ENCODE data around the gene KCNH4. TPM values are rescaled to one million over a fixed set of nuclear protein-coding genes. Genes with fewer than 3 reads are reported as not detected.

Gene KCNH4
- total RNA-seq, 6 experiments from 2014 or later = 0.11 TPM; not detected in 5

DNA sequence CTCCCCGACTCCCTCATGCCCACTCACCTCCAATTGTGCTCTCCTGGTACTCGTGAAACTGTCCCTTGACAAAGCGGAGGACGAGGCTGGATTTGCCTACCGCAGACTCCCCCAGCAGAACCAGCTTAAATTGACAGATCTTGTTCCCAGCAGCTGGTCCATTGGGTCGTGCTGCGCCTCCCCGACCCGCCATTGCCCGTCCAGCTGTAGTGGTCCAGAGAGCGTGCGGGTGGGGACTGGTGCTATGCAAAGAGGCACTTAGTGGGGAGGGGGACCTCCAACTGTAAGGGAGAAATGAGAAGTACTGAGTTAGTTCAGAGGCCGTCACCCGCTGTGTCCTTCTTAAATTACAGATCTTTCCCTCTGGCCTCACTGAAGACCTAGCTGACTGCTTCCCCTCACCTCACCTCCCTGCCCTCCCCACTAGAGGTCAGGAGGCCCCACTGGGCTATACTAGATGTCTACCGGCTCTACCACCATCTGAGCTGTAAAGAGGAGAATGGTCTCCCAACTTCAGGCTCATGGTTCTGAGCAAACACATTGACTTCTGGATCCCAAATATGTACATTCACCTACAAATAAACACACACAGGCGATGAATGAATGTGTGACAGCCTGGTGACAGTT is 50.5 kb downstream of the KCNH4 start:
- H3K4me1 ChIP-seq = peaks cover 0 to 42% (median 8%) of the 10 kb centered on the region in 4 donors
- peaks cover 0 to 42% (median 20%) of the 10 kb centered on the region in 4 donors for H3K36me3 ChIP-seq
- no peak for TF ChIP-seq POLR2A (IDR thresholded peaks at IDR 0.05)
- TF ChIP-seq, protein P1, sequence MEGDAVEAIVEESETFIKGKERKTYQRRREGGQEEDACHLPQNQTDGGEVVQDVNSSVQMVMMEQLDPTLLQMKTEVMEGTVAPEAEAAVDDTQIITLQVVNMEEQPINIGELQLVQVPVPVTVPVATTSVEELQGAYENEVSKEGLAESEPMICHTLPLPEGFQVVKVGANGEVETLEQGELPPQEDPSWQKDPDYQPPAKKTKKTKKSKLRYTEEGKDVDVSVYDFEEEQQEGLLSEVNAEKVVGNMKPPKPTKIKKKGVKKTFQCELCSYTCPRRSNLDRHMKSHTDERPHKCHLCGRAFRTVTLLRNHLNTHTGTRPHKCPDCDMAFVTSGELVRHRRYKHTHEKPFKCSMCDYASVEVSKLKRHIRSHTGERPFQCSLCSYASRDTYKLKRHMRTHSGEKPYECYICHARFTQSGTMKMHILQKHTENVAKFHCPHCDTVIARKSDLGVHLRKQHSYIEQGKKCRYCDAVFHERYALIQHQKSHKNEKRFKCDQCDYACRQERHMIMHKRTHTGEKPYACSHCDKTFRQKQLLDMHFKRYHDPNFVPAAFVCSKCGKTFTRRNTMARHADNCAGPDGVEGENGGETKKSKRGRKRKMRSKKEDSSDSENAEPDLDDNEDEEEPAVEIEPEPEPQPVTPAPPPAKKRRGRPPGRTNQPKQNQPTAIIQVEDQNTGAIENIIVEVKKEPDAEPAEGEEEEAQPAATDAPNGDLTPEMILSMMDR (IDR thresholded peaks at IDR 0.05) = no peak
- DNase-seq = no peak
- intact Hi-C loops (cut with DNase I) = no loop called here
- WGBS (ENCODE audit: insufficient coverage, low coverage, low lambda C conversion rate, missing lambda C conversion rate) = 90% methylated on average over 4 of the region's 16 CpGs
- ATAC-seq = no peak
- H3K9me3 ChIP-seq = no peaks in the 10 kb centered on the region
- no peak overlapping the region for H3K4me3 ChIP-seq
- peak overlapping the region; percentile 52 to 73 (median 67) for H3K27ac ChIP-seq
- no peaks in the 10 kb centered on the region for H3K27me3 ChIP-seq

DNA sequence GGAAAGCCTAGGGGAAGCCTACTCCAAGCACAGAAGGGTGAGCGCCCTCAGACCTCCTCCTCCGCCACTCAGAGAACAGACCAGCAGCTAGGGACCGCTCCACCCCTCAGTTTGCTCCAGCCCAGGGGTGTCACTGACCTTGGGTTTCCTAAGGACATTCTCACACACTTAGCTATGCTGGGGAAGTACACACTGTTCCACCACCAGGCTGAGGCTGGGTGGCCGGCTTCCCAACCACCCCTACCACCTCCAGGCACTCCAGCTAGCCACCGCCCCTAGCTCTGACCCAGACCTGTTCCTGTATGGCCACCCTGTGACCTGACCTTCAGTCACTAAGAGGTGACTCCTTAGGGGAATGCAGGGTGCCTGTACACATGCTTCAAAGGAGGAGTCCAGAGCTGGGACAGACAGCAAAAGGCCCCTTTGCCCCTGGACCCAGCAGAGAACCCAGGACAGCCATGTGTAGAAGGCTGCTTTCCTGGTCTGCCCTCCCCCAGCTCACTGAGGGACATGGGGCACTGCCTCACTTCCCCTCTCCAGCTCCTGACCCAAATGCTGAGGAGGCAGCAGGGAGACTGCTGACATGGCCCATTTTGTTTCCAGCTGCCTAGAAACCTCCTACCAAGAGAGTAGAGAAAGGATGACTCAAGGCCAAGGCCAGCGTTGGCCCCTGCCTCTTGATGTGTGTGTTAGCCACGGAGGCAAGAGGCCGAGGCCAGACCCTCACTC is 51.7 kb downstream of the KCNH4 start:
- ATAC-seq = peak; percentile 40 to 81 (median 72)
- peak overlapping the region; percentile 52 to 73 (median 67) for H3K27ac ChIP-seq
- H3K9me3 ChIP-seq = no peaks in the 10 kb centered on the region
- H3K4me3 ChIP-seq = no peak overlapping the region
- WGBS (ENCODE audit: insufficient coverage, low coverage, low lambda C conversion rate, missing lambda C conversion rate) = no CpG with 5 or more reads among the region's 8 CpGs
- intact Hi-C loops (cut with DNase I) = loop anchor here in 1 of 2 donors (10.0 kb wide), 1 partner anchor 46 kb away; no protein-coding TSS in a partner anchor
- DNase-seq = peak in 2 of 3 donors; percentile 62 to 65
- TF ChIP-seq, protein P1 (IDR thresholded peaks at IDR 0.05) = peak in 1 of 4 donors; percentile 10
- TF ChIP-seq POLR2A (IDR thresholded peaks at IDR 0.05) = no peak
- H3K27me3 ChIP-seq = no peaks in the 10 kb centered on the region
- peaks cover 0 to 46% (median 20%) of the 10 kb centered on the region in 4 donors for H3K36me3 ChIP-seq
- H3K4me1 ChIP-seq = peaks cover 0 to 30% (median 5%) of the 10 kb centered on the region in 4 donors

DNA sequence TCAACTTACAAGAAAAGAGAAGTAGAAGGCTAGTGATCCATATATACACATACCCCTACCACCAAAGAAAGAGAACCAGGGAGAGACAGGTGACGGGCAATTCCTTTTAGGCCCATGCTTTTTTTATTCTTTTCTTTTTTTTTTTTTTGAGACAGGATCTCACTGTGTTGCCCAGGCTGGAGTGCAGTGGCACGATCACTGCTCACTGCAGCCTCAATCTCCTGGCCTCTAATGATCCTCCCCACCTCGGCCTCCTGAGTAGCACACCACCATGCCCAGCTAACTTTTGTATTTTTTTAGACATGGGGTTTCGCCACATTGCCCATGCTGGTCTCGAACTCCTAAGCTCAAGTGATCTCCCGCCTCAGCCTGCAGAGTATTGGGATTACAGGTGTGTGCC is 53.5 kb downstream of the KCNH4 start:
- DNase-seq (no peak), ATAC-seq (no peak)
- Histone ChIP-seq H3K4me3 (no peak overlapping the region), H3K36me3 (peaks cover 0 to 46% (median 20%) of the 10 kb centered on the region in 4 donors), H3K4me1 (peaks cover 0 to 15% (median 0%) of the 10 kb centered on the region in 4 donors), H3K9me3 (no peaks in the 10 kb centered on the region), H3K27me3 (no peaks in the 10 kb centered on the region), H3K27ac (no peak overlapping the region)
- 84% methylated on average over 6 of the region's 6 CpGs for WGBS (ENCODE audit: insufficient coverage, low coverage, low lambda C conversion rate, missing lambda C conversion rate)
- intact Hi-C loops (cut with DNase I) = loop anchor here in 1 of 2 donors (10.0 kb wide), 1 partner anchor 47 kb away; no protein-coding TSS in a partner anchor
- TF ChIP-seq POLR2A (IDR thresholded peaks at IDR 0.05) = no peak
- TF ChIP-seq, protein P1 (IDR thresholded peaks at IDR 0.05) = no peak

DNA sequence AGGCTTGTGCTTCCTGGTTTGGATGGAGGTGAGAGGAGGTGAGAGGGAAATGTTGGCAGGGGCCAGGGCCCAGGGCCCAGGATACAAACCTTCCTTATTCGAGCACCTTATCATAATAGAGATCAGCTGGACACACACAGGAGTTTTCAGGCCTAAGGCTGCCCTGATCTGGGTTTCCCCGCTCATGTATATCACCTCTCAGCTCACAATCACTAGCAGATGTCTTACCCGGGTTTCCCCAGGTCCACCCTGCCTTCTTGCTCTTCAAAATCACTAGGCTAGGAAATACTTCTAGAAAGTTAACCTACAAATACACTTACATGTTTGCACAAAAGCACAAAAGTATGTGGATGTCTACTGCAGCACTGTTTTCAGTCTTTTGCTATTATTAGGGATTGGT is 54.1 kb downstream of the KCNH4 start:
- Histone ChIP-seq H3K27ac (no peak overlapping the region), H3K4me1 (peaks cover 0 to 15% (median 0%) of the 10 kb centered on the region in 4 donors), H3K27me3 (no peaks in the 10 kb centered on the region), H3K36me3 (peaks cover 0 to 46% (median 20%) of the 10 kb centered on the region in 4 donors), H3K4me3 (no peak overlapping the region), H3K9me3 (no peaks in the 10 kb centered on the region)
- ATAC-seq (no peak), DNase-seq (no peak)
- TF ChIP-seq, protein P1 (IDR thresholded peaks at IDR 0.05) = no peak
- TF ChIP-seq POLR2A (IDR thresholded peaks at IDR 0.05) = no peak
- 78% methylated on average over 3 of the region's 3 CpGs for WGBS (ENCODE audit: insufficient coverage, low coverage, low lambda C conversion rate, missing lambda C conversion rate)
- intact Hi-C loops (cut with DNase I) = loop anchor here in 1 of 2 donors (10.0 kb wide), 1 partner anchor 48 kb away; no protein-coding TSS in a partner anchor
